Keratinocyte (primary cell): ENCODE results near the gene WDR7. TPM values are rescaled to one million over a fixed set of nuclear protein-coding genes. Genes with fewer than 3 reads are reported as not detected.

Experiments
- DNase-seq: peaks from one replicate; pipeline ENCODE4 v3.0.0-alpha.2; 2011; ENCODE audit warnings: low read depth, missing footprints, low spot score
- FAIRE-seq: peaks from 2 replicates; lab custom pipeline; 2011; peaks lifted over from hg19 to GRCh38; lab: Jason Lieb, UNC
- H2AFZ ChIP-seq: 2 replicates; pipeline ENCODE4 v1.6.0; 2012; ENCODE audit warnings: low read length, control low read depth, inconsistent platforms; ENCODE audit not compliant: control insufficient read depth
- H3K27ac ChIP-seq: 2 replicates; pipeline ENCODE4 v1.5.1; 2011; ENCODE audit warnings: low read length; ENCODE audit not compliant: control insufficient read depth, insufficient read depth
- H3K27me3 ChIP-seq: 3 replicates; pipeline ENCODE4 v1.6.0; 2011; ENCODE audit warnings: low read length; ENCODE audit not compliant: control insufficient read depth, insufficient read depth; ENCODE audit errors: extremely low read depth
- H3K36me3 ChIP-seq, 2 experiments: 2 replicates in 1 of 2; 3 replicates in 1 of 2; pipeline ENCODE4 v1.5.1; 2011; ENCODE audit warnings: low read length in 2 of 2, mild to moderate bottlenecking in 1 of 2; ENCODE audit not compliant: control insufficient read depth in 2 of 2, insufficient read depth in 2 of 2; ENCODE audit errors: extremely low read depth in 1 of 2
- H3K4me1 ChIP-seq: 3 replicates; pipeline ENCODE4 v1.5.1; 2011; ENCODE audit warnings: low read length; ENCODE audit not compliant: control insufficient read depth, insufficient read depth; ENCODE audit errors: extremely low read depth
- H3K4me2 ChIP-seq: 3 replicates; pipeline ENCODE4 v1.6.0; 2011; ENCODE audit warnings: low read depth, low read length; ENCODE audit not compliant: control insufficient read depth, insufficient read depth; ENCODE audit errors: extremely low read depth
- H3K4me3 ChIP-seq, 3 experiments: fragments of 200-600 bp in 1 of 3; sonication (generic) in 1 of 3; 2 replicates in 2 of 3; 3 replicates in 1 of 3; pipeline ENCODE4 v1.5.1; 2011 to 2016; ENCODE audit warnings: low read length in 3 of 3, mild to moderate bottlenecking in 3 of 3, control low read depth in 2 of 3, inconsistent platforms in 1 of 3, low read depth in 1 of 3, mixed read lengths in 1 of 3, mixed run types in 1 of 3, moderate library complexity in 1 of 3; ENCODE audit not compliant: control insufficient read depth in 2 of 3, insufficient read depth in 2 of 3; ENCODE audit errors: extremely low read depth in 1 of 3
- H3K79me2 ChIP-seq: 2 replicates; pipeline ENCODE4 v1.6.0; 2012; ENCODE audit warnings: low read length; ENCODE audit not compliant: control insufficient read depth, insufficient read depth
- H3K9ac ChIP-seq: 3 replicates; pipeline ENCODE4 v1.6.0; 2011; ENCODE audit warnings: low read length; ENCODE audit not compliant: control insufficient read depth, insufficient read depth; ENCODE audit errors: extremely low read depth
- H3K9me1 ChIP-seq: 3 replicates; pipeline ENCODE4 v1.6.0; 2011; ENCODE audit warnings: low read length; ENCODE audit not compliant: control insufficient read depth, insufficient read depth; ENCODE audit errors: extremely low read depth
- H3K9me3 ChIP-seq: 2 replicates; pipeline ENCODE4 v1.5.1; 2012; ENCODE audit warnings: low read depth, low read length; ENCODE audit not compliant: control insufficient read depth
- H4K20me1 ChIP-seq: 3 replicates; pipeline ENCODE4 v1.6.0; 2011; ENCODE audit warnings: low read length; ENCODE audit not compliant: control insufficient read depth, insufficient read depth; ENCODE audit errors: extremely low read depth
- EZH2 ChIP-seq: IDR thresholded peaks from one replicate; pipeline ENCODE4 v1.6.1; 2012; ENCODE audit warnings: inconsistent platforms, mild to moderate bottlenecking, low read length, moderate library complexity
- dilution Hi-C: fragments of 300-500 bp; cut with MboI; formaldehyde crosslinking; loops from one replicate; pipeline ENCODE4 v1.7.0; 2020; ENCODE audit warnings: low sequenced_read_pairs; ENCODE audit not compliant: extremely low pct_ligation_motif_present
- polyA plus RNA-seq, 5 experiments: library from polyadenylated mRNA; depleted of rRNA in 3 of 5; stranded (reverse) in 3 of 5; stranded (forward) in 1 of 5; unstranded in 1 of 5; fragments of >200 nt; gene quantifications; 1 replicate in 1 of 5; 2 replicates in 3 of 5; 3 replicates in 1 of 5; pipeline versions ENCODE4 v1.2.1 to v1.2.3, GENCODE V29; 2011 to 2012; ENCODE audit warnings: missing spikeins in 2 of 5, low read depth in 1 of 5, low replicate concordance in 1 of 5
- TF ChIP-seq, protein P1 (sequence below), 3 experiments: IDR thresholded peaks in 1 of 3; conservative IDR thresholded peaks in 1 of 3; optimal IDR thresholded peaks in 1 of 3; 2 replicates in 2 of 3; 3 replicates in 1 of 3; pipeline versions ENCODE3 to v1.5.1; 2011; ENCODE audit warnings: low read length in 3 of 3, mild to moderate bottlenecking in 3 of 3, moderate library complexity in 2 of 3, control low read depth in 1 of 3, inconsistent platforms in 1 of 3; ENCODE audit not compliant: insufficient read depth in 2 of 3; ENCODE audit errors: extremely low read depth in 1 of 3

Gene WDR7
- polyA plus RNA-seq, 1 donor (not counting 4 experiments of a cell fraction or from before 2014, with no cell fraction given), result 6.9 TPM

DNA sequence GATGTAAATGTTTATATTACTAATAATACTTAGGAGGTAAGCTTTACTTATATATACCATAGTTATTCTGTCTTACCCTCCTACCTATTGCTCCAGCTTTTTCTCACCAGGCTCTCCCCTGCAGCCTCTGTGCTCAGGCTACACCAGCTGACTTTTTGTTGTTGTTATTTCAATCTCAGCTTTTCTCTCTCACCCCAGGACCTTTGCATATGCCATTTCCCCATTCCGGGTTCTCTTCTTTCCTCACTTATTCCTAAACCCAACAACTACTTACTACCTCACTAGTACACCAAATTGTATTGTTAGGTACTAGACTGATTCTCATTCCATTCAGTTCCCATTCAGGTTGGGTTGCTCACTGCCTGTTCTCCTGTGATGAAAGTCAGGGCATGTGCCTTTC lies 339.5 kb downstream of the WDR7 start:
- no peaks in the 10 kb centered on the region for H3K79me2 ChIP-seq
- H3K4me2 ChIP-seq, result no peak overlapping the region
- dilution Hi-C loops, result no loop called here
- H3K9ac ChIP-seq, result no peak overlapping the region
- FAIRE-seq, result no peak
- no peak for DNase-seq
- H3K27me3 ChIP-seq, result no peaks in the 10 kb centered on the region
- H3K9me1 ChIP-seq, result no peaks in the 10 kb centered on the region
- H3K36me3 ChIP-seq, result no peaks in the 10 kb centered on the region
- peaks cover 5% of the 10 kb centered on the region for H3K4me1 ChIP-seq
- H3K9me3 ChIP-seq, result no peaks in the 10 kb centered on the region
- no peak overlapping the region for H3K4me3 ChIP-seq
- no peak overlapping the region for H2AFZ ChIP-seq
- TF ChIP-seq EZH2, result no peak
- TF ChIP-seq, protein P1, sequence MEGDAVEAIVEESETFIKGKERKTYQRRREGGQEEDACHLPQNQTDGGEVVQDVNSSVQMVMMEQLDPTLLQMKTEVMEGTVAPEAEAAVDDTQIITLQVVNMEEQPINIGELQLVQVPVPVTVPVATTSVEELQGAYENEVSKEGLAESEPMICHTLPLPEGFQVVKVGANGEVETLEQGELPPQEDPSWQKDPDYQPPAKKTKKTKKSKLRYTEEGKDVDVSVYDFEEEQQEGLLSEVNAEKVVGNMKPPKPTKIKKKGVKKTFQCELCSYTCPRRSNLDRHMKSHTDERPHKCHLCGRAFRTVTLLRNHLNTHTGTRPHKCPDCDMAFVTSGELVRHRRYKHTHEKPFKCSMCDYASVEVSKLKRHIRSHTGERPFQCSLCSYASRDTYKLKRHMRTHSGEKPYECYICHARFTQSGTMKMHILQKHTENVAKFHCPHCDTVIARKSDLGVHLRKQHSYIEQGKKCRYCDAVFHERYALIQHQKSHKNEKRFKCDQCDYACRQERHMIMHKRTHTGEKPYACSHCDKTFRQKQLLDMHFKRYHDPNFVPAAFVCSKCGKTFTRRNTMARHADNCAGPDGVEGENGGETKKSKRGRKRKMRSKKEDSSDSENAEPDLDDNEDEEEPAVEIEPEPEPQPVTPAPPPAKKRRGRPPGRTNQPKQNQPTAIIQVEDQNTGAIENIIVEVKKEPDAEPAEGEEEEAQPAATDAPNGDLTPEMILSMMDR (optimal IDR thresholded peaks at IDR 0.05 in 1 of 3, IDR thresholded peaks at IDR 0.05 in 1 of 3, conservative IDR thresholded peaks at IDR 0.05 in 1 of 3; ENCODE audit: extremely low read depth in 1 of 3, insufficient read depth in 2 of 3, low read length in 3 of 3), result no peak
- no peaks in the 10 kb centered on the region for H4K20me1 ChIP-seq
- H3K27ac ChIP-seq, result no peak overlapping the region

DNA sequence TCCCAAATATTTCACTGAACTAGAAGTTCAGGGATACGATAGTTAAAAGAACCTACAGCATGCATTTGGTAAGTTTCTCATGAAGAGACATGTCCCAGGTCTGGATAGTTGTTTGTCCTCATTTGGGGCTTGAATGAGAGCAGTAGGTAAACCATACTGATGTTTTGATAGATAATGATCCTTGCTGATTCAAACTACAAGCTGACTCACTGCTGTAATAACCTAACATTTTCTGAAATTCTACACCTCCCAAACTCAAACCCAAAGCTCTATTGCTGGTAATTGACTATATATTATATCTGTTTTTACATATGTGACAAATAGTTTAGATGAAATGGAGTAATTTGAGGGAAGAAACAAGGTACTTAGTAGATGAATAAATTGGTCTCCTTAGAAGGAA lies 341.6 kb downstream of the WDR7 start:
- dilution Hi-C loops, result no loop called here
- Histone ChIP-seq H4K20me1 (no peaks in the 10 kb centered on the region), H2AFZ (no peak overlapping the region), H3K4me2 (peak overlapping the region; percentile 63), H3K9me3 (no peaks in the 10 kb centered on the region), H3K27ac (no peak overlapping the region), H3K4me1 (peaks cover 5% of the 10 kb centered on the region), H3K9ac (no peak overlapping the region), H3K9me1 (no peaks in the 10 kb centered on the region), H3K27me3 (no peaks in the 10 kb centered on the region), H3K79me2 (no peaks in the 10 kb centered on the region), H3K36me3 (no peaks in the 10 kb centered on the region), H3K4me3 (no peak overlapping the region)
- TF ChIP-seq EZH2, result no peak
- TF ChIP-seq, protein P1 (optimal IDR thresholded peaks at IDR 0.05 in 1 of 3, IDR thresholded peaks at IDR 0.05 in 1 of 3, conservative IDR thresholded peaks at IDR 0.05 in 1 of 3; ENCODE audit: extremely low read depth in 1 of 3, insufficient read depth in 2 of 3, low read length in 3 of 3), result no peak
- FAIRE-seq (peak; percentile 43), DNase-seq (no peak)
